Left colon (tissue), 2 donors: Measurements from ENCODE around the gene ITGA7. TPM values are rescaled to one million over a fixed set of nuclear protein-coding genes. Genes with fewer than 3 reads are reported as not detected.

Experiments used
- ATAC-seq: fragments of 200-7000 bp; cut with Tn5 transposase; one replicate; pipeline ENCODE4 v1.9.1; 2020; ENCODE audit warnings: mild to moderate bottlenecking, moderate library complexity
- DNase-seq, 2 donors: peaks; one replicate each; pipeline ENCODE4 v3.0.0-alpha.2; 2020
- intact Hi-C, 2 donors: fragments of 100-400 bp; cut with DNase I in 1 of 2; cut with micrococcal nuclease in 1 of 2; formaldehyde crosslinking; loops; one replicate each; pipeline versions ENCODE4 v1.11.2 to v1.14.0; 2022; cut with DNase I, micrococcal nuclease
- long read RNA-seq: library from polyadenylated mRNA; unstranded; transcript quantifications from one replicate; pipeline ENCODE4 v2.0.0, GENCODE V29; 2021
- total RNA-seq, 2 donors: library from RNA; stranded (reverse); fragmentation: NEBNext Ultra II Directional; extraction: Animal tissue kit (Norgen Biotek cat#: 25700); gene quantifications; one replicate each; pipeline ENCODE4 v1.2.1, GENCODE V29; 2021
- donor health status: DM: no; HTN: no; CAD: no.
- donor health status: DM: yes; HTN: yes; CAD: no.

The ITGA7 gene
- 10 to 100 TPM; 10.2 to 56.5 TPM for total RNA-seq
- long read RNA-seq, partial matches to known transcripts: 3 of 23 reads
- long read RNA-seq, other reads (novel, unspliced or antisense): 20 of 23 reads

DNA sequence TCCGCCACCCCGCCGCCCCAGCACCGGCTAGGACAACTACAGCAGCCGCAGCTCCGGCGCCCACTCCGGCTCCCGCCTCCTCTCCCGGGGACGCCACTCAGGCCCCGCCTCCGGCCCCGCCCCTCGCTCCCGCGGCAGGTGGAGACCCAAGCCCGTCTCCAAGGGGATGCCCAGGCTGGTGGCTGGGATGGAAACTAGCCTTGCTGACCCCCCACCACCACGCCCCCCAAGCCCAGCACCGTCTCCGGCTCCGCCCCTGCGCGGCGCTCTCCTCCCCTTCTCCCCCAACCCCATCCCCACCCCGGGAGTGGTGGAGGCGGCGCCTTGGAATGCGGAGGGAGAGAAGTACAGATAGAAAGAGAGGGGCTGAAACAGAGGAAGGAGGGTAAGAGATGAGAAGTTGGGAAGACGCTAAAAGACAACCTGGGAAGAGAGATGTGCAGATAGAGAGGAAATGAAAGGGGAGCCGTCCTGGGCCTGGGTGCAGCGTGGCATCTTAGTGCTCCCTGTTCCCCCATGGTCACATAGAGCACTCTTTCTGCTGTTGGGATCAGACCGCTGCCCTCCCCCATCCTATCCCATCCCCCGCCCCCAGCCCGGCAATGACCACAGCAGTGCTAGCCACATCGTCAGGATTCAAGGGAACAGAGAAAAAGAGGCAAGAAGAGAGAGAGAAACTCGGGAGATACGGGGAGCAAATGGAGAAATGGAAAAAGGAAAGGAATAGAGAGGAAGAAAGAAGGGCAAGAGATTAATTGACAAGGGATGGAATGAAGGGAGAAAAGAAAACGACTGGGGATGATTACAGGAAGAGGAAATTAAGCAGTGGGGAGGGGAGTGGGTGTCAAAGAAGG lies at the start of gene ITGA7:
TSS of gene ITGA7 (minus strand) at position 64 of the 854 bp plus-strand sequence. CDS start 222 bp downstream, outside the sequence.
- peak; percentile 79 for ATAC-seq
- intact Hi-C loops: no loop called here
- DNase-seq: peak; percentile 78

DNA sequence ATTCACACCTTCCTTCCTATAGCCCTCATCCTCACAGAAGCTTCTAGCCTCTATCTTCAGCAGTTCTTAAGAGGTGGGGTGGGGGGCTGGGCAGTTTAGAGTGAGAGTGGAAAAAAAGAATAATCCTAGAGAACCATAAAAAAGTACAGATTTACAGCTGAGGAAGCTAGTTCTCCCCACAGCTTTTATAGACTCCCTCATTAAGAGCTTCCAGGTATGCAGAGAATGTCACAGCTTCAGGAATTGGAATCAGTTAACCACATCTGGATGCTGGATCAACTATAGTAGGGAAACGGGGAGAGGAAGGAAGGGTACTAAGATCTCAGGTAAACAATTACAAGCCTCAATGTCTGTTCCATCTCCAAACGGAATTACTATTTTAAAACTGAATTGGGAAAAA lies 47.5 kb upstream of the ITGA7 start:
- intact Hi-C loops: no loop called here
- DNase-seq (no peak), ATAC-seq (no peak)

- ATAC-seq (no peak), DNase-seq (no peak)
- intact Hi-C loops: no loop called here
Measured at GRCh38 chr12:55748230-55748993, 40.7 kb upstream of the ITGA7 start.

DNA sequence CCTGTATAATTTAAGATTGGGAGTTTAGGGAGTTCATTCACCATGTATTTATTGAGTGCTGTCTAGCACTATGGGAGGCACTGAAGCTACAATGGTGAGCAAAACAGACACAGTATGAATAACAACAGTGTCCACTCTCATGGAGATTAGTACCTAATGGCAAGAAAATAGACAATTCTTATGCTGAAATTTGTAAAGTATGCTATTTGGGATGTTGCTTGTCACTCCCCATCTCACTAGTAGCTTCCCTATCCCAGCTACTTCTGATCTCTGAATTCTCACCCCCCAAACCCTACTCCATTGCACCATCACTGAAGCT lies 39.2 kb upstream of the ITGA7 start:
- DNase-seq (no peak), ATAC-seq (no peak)
- intact Hi-C loops: no loop called here

GRCh38 chr12:55746174-55746912 lies 38.6 kb upstream of the ITGA7 start:
- no peak for DNase-seq
- intact Hi-C loops: no loop called here
- ATAC-seq: no peak

GRCh38 chr12:55745361-55746173 lies 37.9 kb upstream of the ITGA7 start:
- ATAC-seq (no peak), DNase-seq (no peak)
- intact Hi-C loops: no loop called here

- intact Hi-C loops: loop anchor here in 1 of 2 donors (5.0 kb wide), 1 partner anchor 193 kb away; no protein-coding TSS in a partner anchor
- ATAC-seq (peak; percentile 2), DNase-seq (no peak)
Measured at GRCh38 chr12:55744340-55745030, 36.8 kb upstream of the ITGA7 start.

DNA sequence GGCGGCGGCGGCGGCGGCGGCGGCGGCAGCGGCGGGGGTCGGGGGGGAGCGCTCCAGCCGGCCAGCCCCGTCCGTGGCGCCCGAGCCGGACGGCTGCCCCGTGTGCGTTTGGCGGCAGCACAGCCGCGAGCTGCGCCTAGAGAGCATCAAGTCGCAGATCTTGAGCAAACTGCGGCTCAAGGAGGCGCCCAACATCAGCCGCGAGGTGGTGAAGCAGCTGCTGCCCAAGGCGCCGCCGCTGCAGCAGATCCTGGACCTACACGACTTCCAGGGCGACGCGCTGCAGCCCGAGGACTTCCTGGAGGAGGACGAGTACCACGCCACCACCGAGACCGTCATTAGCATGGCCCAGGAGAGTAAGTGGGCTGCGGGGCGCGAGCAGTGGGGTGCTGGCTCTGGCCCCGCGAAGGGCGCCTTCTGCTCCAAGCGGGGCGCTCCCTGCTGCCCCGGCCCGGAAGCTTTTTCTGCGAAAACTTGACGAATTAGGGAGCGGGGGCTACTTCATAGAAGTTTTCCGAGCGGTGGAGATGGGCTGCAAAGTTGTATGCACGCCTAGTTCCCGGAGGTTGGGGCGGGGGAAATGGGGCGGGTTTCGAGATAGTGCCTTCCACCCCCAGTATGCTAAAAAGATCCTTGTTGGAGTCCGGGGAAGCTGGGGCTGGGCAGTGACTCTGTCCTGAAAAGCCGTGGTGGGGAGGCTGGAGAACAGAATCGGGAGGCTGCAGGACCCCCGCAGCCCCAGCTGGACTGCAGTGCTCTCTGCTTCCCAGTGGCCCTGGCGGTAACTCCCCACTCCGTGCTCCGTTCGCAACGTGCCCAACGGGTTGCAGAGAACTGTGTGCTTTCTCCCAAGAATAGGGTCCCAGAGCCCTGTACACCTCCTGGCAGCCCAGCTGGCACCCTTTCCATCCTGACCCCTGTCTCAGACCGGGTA lies 36.0 kb upstream of the ITGA7 start:
- DNase-seq (peak; percentile 56 to 71), ATAC-seq (peak; percentile 64)
- intact Hi-C loops: loop anchor here in 1 of 2 donors (5.0 kb wide), 1 partner anchor 194 kb away; no protein-coding TSS in a partner anchor

- intact Hi-C loops: loop anchor here in 1 of 2 donors (5.0 kb wide), 1 partner anchor 194 kb away; no protein-coding TSS in a partner anchor
- ATAC-seq: peak; percentile 41
Measured at GRCh38 chr12:55742719-55743405, 35.2 kb upstream of the ITGA7 start, which contains the start of gene GDF11. TSS of gene GDF11 (plus strand) at chr12:55743122. CDS start at chr12:55743317, 195 bp downstream.

DNA sequence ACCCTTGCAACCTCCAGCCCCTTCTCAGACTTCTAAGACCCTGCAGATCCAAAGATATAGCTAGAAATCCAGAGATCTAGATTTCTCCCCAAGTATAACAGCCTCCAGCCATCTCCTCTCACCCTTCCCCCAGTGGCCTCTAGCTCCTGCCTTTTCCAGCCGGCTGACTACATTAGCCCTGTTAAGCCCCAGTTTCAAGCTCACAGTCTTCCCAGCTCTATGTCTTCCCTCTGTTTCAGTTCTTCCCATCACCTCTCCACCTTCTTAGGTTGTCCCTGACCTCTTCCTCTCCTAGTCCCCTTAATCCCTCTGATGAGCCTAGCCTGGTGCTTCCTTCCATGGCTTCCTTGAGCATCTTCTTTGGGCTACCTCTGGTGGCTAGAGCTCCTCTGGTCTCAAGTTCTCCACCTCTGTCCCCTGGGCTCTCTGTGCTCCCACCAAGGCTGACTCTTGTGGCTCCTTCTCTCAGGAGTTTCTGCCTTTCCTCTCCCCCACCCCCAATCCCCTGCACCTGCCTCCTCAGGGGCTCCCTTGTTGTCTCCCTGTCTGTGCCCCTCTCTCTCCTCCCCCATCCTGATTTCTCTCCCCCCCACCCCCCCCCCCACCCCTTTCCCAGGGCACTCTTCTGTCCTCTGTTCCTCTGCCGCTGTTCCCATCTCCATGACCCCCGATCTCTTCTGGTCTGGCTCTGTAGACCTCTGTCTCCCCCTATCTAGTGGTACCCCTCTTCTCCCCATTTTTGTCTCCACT lies 34.4 kb upstream of the ITGA7 start:
- ATAC-seq (no peak), DNase-seq (no peak)
- intact Hi-C loops: loop anchor here in 1 of 2 donors (5.0 kb wide), 1 partner anchor 195 kb away; no protein-coding TSS in a partner anchor

More at GRCh38 chr12:55742719-55743405, 35.2 kb upstream of the ITGA7 start, which contains the start of gene GDF11:
- DNase-seq: peak; percentile 70 to 74

DNA sequence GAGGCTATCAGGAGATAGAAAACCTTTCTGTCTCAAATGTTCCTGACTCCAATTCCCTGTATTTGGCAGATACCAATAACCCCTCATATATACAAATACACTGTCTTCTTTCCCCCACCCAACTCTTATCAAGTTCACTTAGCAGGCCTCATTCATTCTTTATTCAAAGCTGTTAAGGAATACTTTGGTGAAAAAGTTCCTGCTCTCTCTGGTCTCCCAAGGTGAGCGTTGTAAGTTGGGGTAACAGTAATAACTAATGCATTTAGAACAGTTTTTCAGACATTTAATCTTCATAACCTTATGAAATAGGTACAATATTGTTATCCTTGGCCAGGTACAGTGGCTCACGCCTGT lies 31.3 kb upstream of the ITGA7 start:
- no peak for ATAC-seq
- DNase-seq: no peak
- intact Hi-C loops: no loop called here

DNA sequence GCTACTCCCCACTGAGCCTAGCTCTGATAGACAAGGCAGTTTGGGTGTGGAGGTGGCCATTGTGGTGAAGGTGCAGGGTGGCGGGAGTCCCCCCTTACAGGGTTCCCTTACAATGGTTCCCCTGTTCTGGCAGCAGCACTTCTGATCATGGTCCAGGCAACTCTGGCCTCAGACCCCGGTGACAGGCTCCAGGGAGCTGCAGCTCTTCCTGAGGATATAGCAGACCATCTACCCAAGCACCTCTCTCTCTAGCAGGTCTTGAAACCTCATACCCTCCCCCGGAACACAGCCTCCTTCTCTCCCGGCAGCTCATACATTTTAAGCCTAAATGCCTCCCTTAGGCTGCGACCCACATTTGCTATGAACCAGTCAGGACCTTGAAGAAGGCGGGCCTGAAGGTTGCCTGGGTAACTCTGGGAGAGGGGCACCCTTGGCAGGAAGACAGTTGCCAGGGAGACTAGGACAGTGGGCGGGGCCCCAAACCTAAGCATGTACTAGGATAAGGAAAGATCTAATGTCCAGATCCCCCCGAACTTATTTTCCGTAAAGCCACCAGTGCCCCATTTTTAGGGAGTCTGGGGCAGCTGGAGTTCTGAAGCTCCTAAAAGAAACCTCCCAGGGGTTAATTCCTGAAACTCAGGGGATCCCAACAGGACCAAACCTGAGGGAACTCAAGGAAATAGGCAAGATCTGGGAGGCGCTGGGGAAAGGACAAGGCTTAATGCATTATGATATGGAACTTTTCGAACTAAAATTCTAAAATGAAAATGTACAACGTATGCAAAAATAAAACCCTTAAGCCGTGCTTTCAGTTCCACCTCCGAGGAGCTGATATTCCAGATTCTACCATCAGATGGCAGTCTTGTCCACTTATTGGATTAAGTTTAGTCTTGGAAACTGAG lies 30.7 kb upstream of the ITGA7 start:
- DNase-seq (peak; percentile 86 to 87), ATAC-seq (peak; percentile 49)
- intact Hi-C loops: no loop called here

DNA sequence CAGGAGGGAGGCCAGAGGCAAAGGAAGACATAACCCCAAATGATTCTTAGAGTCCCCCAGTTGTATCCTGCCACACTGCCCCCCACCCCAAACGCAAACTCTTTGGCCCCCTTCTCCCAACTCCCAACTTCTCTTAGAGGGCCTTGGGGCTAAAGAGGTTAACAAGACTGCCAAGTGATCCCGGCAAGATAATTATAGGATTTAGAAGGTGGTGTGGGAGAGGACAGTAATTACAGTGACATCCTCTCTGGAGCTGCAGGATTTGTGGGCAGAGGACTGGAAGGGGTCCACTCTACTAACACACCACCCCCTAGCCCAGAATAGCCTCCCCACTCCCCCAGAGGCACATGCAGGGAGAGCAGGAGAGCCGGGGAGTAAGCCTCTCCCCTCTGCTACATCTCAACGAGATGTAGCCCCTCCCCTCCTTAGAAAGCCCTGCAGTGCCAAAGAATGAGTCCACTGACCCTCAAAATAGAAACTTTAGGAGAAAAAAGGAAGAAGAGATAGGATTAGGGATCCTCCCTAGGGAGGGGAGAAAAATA lies 29.9 kb upstream of the ITGA7 start:
- ATAC-seq (no peak), DNase-seq (no peak)
- intact Hi-C loops: no loop called here
